Measurements from ENCODE around the gene PRKACA. TPM values are rescaled to one million over a fixed set of nuclear protein-coding genes. Genes with fewer than 3 reads are reported as not detected.

Gene PRKACA
- polyA plus RNA-seq, 1 experiment = 17.9 TPM

DNA sequence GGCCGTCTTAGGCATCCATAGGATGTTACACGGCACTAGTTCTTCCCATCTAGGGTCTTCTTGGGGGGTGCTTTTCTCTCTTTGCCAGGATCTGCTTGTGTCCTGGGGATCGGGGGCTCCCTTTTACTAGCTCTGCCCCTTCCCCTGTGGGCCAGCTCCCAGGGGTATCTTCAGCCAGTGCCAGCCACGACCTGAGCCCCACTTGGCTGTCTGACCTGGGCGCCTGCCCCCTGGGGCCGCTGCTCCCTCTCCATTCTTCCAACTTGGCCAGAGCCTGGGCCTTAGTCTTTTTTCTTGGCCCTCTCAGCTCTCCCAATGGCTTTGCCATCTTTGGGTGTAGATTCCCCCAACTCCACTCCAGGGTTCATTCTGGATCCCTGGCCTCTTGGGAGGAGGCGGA, 3.1 kb downstream of the PRKACA start:
- Histone ChIP-seq H3K4me3 (ENCODE audit: low read depth, low read length) (no peak overlapping the region), H3K27ac (ENCODE audit: low read depth, low read length) (no peak overlapping the region), H3K9me3 (ENCODE audit: control insufficient read depth, insufficient read depth, low read length) (no peaks in the 10 kb centered on the region; the same call in 1 of the 2 replicates), H3K27me3 (ENCODE audit: control insufficient read depth, insufficient read depth, low read length) (no peaks in the 10 kb centered on the region)
- ChIA-PET CTCF (interaction anchor here (1.0 to 3.0 kb wide), 4 partner anchors 11 to 234 kb away, joined by 3 to 18 read pairs (median 4); partner anchors contain the start of gene ASF1B), POLR2A (no interaction called here)
- no peak for DNase-seq (ENCODE audit: low read depth, low spot score)
- TF ChIP-seq, protein P1, sequence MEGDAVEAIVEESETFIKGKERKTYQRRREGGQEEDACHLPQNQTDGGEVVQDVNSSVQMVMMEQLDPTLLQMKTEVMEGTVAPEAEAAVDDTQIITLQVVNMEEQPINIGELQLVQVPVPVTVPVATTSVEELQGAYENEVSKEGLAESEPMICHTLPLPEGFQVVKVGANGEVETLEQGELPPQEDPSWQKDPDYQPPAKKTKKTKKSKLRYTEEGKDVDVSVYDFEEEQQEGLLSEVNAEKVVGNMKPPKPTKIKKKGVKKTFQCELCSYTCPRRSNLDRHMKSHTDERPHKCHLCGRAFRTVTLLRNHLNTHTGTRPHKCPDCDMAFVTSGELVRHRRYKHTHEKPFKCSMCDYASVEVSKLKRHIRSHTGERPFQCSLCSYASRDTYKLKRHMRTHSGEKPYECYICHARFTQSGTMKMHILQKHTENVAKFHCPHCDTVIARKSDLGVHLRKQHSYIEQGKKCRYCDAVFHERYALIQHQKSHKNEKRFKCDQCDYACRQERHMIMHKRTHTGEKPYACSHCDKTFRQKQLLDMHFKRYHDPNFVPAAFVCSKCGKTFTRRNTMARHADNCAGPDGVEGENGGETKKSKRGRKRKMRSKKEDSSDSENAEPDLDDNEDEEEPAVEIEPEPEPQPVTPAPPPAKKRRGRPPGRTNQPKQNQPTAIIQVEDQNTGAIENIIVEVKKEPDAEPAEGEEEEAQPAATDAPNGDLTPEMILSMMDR (IDR thresholded peaks at IDR 0.05; ENCODE audit: low read depth, low read length) = no peak

DNA sequence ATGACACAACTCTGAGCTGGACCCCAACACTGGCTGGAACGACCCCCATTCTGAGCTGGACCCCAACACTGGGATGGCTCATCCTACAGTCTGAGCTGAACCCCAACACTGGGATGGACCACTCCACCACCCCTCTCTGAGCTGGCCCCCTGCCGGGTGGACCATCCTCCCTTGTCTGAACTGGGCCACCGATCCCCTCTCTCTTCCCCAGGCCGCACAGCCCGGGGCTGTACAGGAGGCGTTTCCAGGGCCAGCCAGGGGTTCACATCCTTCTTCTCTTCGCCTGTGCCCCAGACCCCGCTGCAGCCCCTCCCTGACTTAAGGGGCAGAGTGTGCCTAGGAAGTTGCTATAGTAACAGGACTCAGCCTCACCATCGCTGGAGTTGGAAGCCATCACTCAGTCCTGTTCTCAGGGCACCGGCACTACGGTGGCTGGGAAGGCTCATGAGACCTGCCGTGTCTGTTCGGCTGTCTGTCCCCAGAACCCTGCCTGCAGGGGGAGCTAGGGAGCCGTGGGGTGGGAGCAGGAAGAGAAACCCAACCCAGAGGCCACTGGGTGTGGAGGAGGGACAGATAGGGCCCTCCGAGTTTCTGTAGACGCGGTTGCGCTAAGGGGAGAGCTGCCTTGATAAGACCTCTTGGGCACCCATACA, 3.7 kb downstream of the PRKACA start:
- TF ChIP-seq, protein P1 (IDR thresholded peaks at IDR 0.05; ENCODE audit: low read depth, low read length) = peak; percentile 28; the same call in 1 of the 2 replicates
- no peak for DNase-seq (ENCODE audit: low read depth, low spot score)
- ChIA-PET POLR2A (interaction anchor here (0.5 kb wide), 1 partner anchor 10 kb away, joined by 4 read pairs; no protein-coding TSS in a partner anchor), CTCF (interaction anchor here (0.7 to 3.0 kb wide), 4 partner anchors 10 to 70 kb away, joined by 3 to 18 read pairs (median 3); partner anchors contain the start of gene ASF1B)
- Histone ChIP-seq H3K27me3 (ENCODE audit: control insufficient read depth, insufficient read depth, low read length) (no peaks in the 10 kb centered on the region), H3K27ac (ENCODE audit: low read depth, low read length) (peak overlapping the region; percentile 2), H3K9me3 (ENCODE audit: control insufficient read depth, insufficient read depth, low read length) (no peaks in the 10 kb centered on the region; the same call in 1 of the 2 replicates), H3K4me3 (ENCODE audit: low read depth, low read length) (no peak overlapping the region)

DNA sequence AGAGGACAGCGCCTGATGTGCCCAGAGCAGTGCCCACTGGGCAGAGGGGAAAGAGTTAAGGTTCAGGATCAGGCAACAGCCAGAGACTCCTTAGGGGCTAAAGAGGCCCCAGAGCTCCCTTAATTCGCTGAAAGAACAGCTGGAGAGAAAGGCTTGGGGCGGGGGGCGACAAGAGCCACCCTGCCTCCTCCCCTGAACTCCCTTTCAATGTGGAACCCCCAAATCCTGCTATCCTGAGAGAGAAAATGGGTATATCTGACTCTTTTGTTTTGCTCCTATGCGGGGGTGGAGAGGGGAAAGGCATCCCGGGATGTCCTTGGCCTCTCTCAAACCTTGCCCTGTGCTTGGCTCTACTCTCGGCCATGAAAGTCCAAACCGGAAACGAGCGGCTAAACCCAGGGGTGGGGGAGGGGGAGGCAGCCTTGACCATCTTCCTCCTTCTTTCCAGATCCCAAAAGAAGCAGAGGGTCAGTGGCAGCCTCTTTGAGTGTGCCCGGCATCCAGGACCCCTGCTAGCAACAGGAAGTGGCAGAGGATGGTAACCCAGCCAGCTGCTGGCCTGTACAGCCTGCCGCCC, 4.7 kb downstream of the PRKACA start:
- TF ChIP-seq, protein P1 (IDR thresholded peaks at IDR 0.05; ENCODE audit: low read depth, low read length) = no peak
- no peak overlapping the region for H3K27ac ChIP-seq (ENCODE audit: low read depth, low read length)
- CTCF ChIA-PET = no interaction called here
- no peak overlapping the region for H3K4me3 ChIP-seq (ENCODE audit: low read depth, low read length)
- no peaks in the 10 kb centered on the region; the same call in 1 of the 2 replicates for H3K9me3 ChIP-seq (ENCODE audit: control insufficient read depth, insufficient read depth, low read length)
- H3K27me3 ChIP-seq (ENCODE audit: control insufficient read depth, insufficient read depth, low read length) = no peaks in the 10 kb centered on the region
- POLR2A ChIA-PET = interaction anchor here (0.5 kb wide), 1 partner anchor 76 kb away, joined by 3 read pairs; no protein-coding TSS in a partner anchor
- DNase-seq (ENCODE audit: low read depth, low spot score) = no peak

DNA sequence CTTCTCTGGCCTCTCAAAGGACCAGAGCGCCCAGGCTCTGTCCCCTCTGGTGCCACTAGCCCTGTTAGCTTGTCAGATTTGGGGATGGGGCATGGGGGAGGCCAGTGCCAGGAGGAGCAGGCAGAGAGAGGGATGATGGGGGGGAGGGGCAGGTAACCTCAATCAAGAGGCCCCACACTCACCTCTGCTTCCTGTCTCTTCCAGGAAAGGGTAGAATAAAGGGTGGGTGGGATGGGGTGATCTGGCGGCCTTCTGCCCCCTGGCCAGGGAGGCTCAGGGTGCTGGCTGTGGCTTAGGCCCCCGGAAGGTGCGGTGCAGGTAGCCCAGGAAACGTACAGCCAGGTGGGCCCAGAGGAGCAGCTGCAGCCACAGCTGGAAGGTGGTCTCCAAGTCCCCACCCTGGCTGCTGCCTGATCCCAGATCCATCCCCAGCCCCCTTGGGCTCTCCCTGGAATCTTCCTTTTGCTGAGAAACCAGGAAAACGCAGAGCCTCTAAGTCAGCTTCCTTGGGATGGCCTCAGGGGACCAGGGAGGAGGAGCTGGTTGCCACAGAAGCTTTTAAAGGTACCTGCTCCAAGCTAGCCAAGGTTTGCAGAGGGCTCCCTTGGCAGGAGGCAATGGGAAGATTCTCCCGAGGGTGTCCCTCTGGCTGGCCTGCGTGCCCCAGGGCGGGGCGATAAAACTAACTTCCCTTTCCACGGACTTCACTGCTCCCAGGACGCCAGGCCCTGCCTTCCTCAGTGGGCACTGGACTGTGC, 5.3 kb downstream of the PRKACA start:
- Histone ChIP-seq H3K27me3 (ENCODE audit: control insufficient read depth, insufficient read depth, low read length) (no peaks in the 10 kb centered on the region), H3K27ac (ENCODE audit: low read depth, low read length) (no peak overlapping the region), H3K9me3 (ENCODE audit: control insufficient read depth, insufficient read depth, low read length) (no peaks in the 10 kb centered on the region; the same call in 1 of the 2 replicates), H3K4me3 (ENCODE audit: low read depth, low read length) (no peak overlapping the region)
- POLR2A ChIA-PET = interaction anchor here (0.5 kb wide), 1 partner anchor 76 kb away, joined by 3 read pairs; no protein-coding TSS in a partner anchor
- TF ChIP-seq, protein P1 (IDR thresholded peaks at IDR 0.05; ENCODE audit: low read depth, low read length) = no peak
- CTCF ChIA-PET = no interaction called here
- no peak for DNase-seq (ENCODE audit: low read depth, low spot score)
